SU-DHL-6 (cell line): ENCODE measurements around the gene HIPK2.

Source experiments
- H2AFZ ChIP-seq: fragments of 200-600 bp; sonication (generic); 2 replicates; pipeline ENCODE4 v1.6.1; 2014; ENCODE audit warnings: low read depth, mild to moderate bottlenecking, moderate library complexity, mixed read lengths, antibody characterized with exemption, low read length; ENCODE audit not compliant: severe bottlenecking
- H3F3A ChIP-seq: fragments of 200-600 bp; shearing (Covaris generic); 2 replicates; pipeline ENCODE4 v1.6.0; 2016; ENCODE audit warnings: antibody characterized with exemption, mild to moderate bottlenecking; ENCODE audit not compliant: insufficient read depth
- H3K27ac ChIP-seq: fragments of 200-600 bp; sonication (generic); 2 replicates; pipeline ENCODE4 v1.5.1; 2016; ENCODE audit warnings: low read depth, mild to moderate bottlenecking, low read length, moderate library complexity, mixed read lengths
- H3K27me3 ChIP-seq: fragments of 200-600 bp; sonication (generic), shearing (Covaris generic); 2 replicates; pipeline ENCODE4 v1.6.0; 2014; ENCODE audit warnings: mild to moderate bottlenecking, low read length
- H3K36me3 ChIP-seq: fragments of 200-600 bp; sonication (generic); 2 replicates; pipeline ENCODE4 v1.6.1; 2014; ENCODE audit warnings: mild to moderate bottlenecking, low read length, mixed read lengths
- H3K4me2 ChIP-seq: fragments of 300-600, 200-600 bp; shearing (Covaris generic), sonication (generic); 2 replicates; pipeline ENCODE4 v1.6.0; 2014; ENCODE audit warnings: low read length, low read depth, mild to moderate bottlenecking; ENCODE audit not compliant: poor library complexity, severe bottlenecking
- H3K4me3 ChIP-seq: fragments of 200-600 bp; sonication (generic); 2 replicates; pipeline ENCODE4 v1.5.1; 2014; ENCODE audit warnings: antibody characterized with exemption, low read length, mild to moderate bottlenecking, mixed read lengths; ENCODE audit not compliant: insufficient read depth, poor library complexity, severe bottlenecking
- H3K79me2 ChIP-seq: fragments of 200-600 bp; sonication (generic); 2 replicates; pipeline ENCODE4 v1.6.1; 2014; ENCODE audit warnings: mild to moderate bottlenecking, low read length, moderate library complexity; ENCODE audit not compliant: insufficient read depth
- H3K9ac ChIP-seq: fragments of 200-600 bp; sonication (generic); 2 replicates; pipeline ENCODE4 v1.7.0; 2014; ENCODE audit warnings: mild to moderate bottlenecking, low read length
- H3K9me2 ChIP-seq: fragments of 200-600 bp; sonication (generic); replicated peaks from 2 replicates; pipeline ENCODE4 v1.6.1; 2014; ENCODE audit warnings: low read length; ENCODE audit not compliant: insufficient read depth
- H3K9me3 ChIP-seq: fragments of 200-600 bp; sonication (generic); 2 replicates; pipeline ENCODE4 v1.6.1; 2014; ENCODE audit warnings: low read length, mixed read lengths; ENCODE audit not compliant: insufficient read depth
- H4K20me1 ChIP-seq: fragments of 200-600 bp; sonication (generic); 2 replicates; pipeline ENCODE4 v1.6.1; 2014; ENCODE audit warnings: low read depth, mild to moderate bottlenecking, antibody characterized with exemption, low read length, moderate library complexity, mixed read lengths
- EZH2phosphoT487 ChIP-seq: fragments of 200-600 bp; sonication (generic), shearing (Covaris generic); conservative IDR thresholded peaks from 2 replicates; pipeline ENCODE4 v1.6.1; 2018; ENCODE audit warnings: mild to moderate bottlenecking, antibody characterized with exemption, low read length, moderate library complexity, mixed read lengths
- TF ChIP-seq, protein P1 (sequence below): fragments of 200-600 bp; sonication (generic); IDR thresholded peaks from one replicate; pipeline ENCODE4 v1.5.1; 2017; ENCODE audit warnings: antibody characterized with exemption, mild to moderate bottlenecking, low read length, moderate library complexity; ENCODE audit not compliant: insufficient read depth, poor library complexity, severe bottlenecking

The HIPK2 gene

GRCh38 chr7:139521439-139521838, 256.4 kb downstream of the HIPK2 start:
- H3K27me3 ChIP-seq: no peaks in the 10 kb centered on the region
- no peak overlapping the region for H3K27ac ChIP-seq
- H4K20me1 ChIP-seq: no peaks in the 10 kb centered on the region
- no peaks in the 10 kb centered on the region for H3K36me3 ChIP-seq
- no peaks in the 10 kb centered on the region for H3K9me3 ChIP-seq
- H3K4me3 ChIP-seq: no peak overlapping the region
- no peaks in the 10 kb centered on the region for H3F3A ChIP-seq
- no peak overlapping the region for H2AFZ ChIP-seq
- no peak for TF ChIP-seq EZH2phosphoT487
- TF ChIP-seq, protein P1, sequence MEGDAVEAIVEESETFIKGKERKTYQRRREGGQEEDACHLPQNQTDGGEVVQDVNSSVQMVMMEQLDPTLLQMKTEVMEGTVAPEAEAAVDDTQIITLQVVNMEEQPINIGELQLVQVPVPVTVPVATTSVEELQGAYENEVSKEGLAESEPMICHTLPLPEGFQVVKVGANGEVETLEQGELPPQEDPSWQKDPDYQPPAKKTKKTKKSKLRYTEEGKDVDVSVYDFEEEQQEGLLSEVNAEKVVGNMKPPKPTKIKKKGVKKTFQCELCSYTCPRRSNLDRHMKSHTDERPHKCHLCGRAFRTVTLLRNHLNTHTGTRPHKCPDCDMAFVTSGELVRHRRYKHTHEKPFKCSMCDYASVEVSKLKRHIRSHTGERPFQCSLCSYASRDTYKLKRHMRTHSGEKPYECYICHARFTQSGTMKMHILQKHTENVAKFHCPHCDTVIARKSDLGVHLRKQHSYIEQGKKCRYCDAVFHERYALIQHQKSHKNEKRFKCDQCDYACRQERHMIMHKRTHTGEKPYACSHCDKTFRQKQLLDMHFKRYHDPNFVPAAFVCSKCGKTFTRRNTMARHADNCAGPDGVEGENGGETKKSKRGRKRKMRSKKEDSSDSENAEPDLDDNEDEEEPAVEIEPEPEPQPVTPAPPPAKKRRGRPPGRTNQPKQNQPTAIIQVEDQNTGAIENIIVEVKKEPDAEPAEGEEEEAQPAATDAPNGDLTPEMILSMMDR: no peak
- no peak overlapping the region for H3K9ac ChIP-seq
- H3K4me2 ChIP-seq: no peak overlapping the region
- H3K79me2 ChIP-seq: no peaks in the 10 kb centered on the region
- H3K9me2 ChIP-seq: no peaks in the 10 kb centered on the region

- Histone ChIP-seq H3K36me3 (no peaks in the 10 kb centered on the region), H3K79me2 (no peaks in the 10 kb centered on the region), H3K9ac (no peak overlapping the region), H3F3A (no peaks in the 10 kb centered on the region), H3K27ac (no peak overlapping the region), H3K27me3 (no peaks in the 10 kb centered on the region), H3K4me2 (no peak overlapping the region), H4K20me1 (no peaks in the 10 kb centered on the region), H2AFZ (no peak overlapping the region), H3K9me2 (no peaks in the 10 kb centered on the region), H3K4me3 (no peak overlapping the region), H3K9me3 (no peaks in the 10 kb centered on the region)
- TF ChIP-seq EZH2phosphoT487: no peak
- TF ChIP-seq, protein P1: no peak
Observed at GRCh38 chr7:139515266-139515665, 262.5 kb downstream of the HIPK2 start.
